ENCODE results near the gene SNX21.
A peak's percentile ranks its signal among the peaks of the same experiment; 100 is the strongest.
"Not testable (repeated sequence)": the region's sequence is repeated elsewhere in the genome, so short reads cannot be mapped to it uniquely, and the experiment has no call there.

SNX21 gene

GRCh38 chr20:45833030-45833882, at the start of gene SNX21:
Gene SNX21, plus strand, starts transcription at chr20:45833799. Its CDS starts 121 bp downstream, at chr20:45833920.
- ChIA-PET CTCF (interaction anchor here (1.4 to 1.9 kb wide), 3 partner anchors 9 to 21 kb away, joined by 3 to 7 read pairs (median 4); no protein-coding TSS in a partner anchor), POLR2A (interaction anchor here (0.5 to 0.7 kb wide), 2 partner anchors 9 kb away, joined by 3 read pairs; no protein-coding TSS in a partner anchor)
- TF ChIP-seq, protein P1, sequence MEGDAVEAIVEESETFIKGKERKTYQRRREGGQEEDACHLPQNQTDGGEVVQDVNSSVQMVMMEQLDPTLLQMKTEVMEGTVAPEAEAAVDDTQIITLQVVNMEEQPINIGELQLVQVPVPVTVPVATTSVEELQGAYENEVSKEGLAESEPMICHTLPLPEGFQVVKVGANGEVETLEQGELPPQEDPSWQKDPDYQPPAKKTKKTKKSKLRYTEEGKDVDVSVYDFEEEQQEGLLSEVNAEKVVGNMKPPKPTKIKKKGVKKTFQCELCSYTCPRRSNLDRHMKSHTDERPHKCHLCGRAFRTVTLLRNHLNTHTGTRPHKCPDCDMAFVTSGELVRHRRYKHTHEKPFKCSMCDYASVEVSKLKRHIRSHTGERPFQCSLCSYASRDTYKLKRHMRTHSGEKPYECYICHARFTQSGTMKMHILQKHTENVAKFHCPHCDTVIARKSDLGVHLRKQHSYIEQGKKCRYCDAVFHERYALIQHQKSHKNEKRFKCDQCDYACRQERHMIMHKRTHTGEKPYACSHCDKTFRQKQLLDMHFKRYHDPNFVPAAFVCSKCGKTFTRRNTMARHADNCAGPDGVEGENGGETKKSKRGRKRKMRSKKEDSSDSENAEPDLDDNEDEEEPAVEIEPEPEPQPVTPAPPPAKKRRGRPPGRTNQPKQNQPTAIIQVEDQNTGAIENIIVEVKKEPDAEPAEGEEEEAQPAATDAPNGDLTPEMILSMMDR (IDR thresholded peaks at IDR 0.05; ENCODE audit: control extremely low read depth, extremely low read depth, low read depth, missing control alignments), result no peak
- DNase-seq (ENCODE audit: extremely low spot score), result peak; percentile 62

DNA sequence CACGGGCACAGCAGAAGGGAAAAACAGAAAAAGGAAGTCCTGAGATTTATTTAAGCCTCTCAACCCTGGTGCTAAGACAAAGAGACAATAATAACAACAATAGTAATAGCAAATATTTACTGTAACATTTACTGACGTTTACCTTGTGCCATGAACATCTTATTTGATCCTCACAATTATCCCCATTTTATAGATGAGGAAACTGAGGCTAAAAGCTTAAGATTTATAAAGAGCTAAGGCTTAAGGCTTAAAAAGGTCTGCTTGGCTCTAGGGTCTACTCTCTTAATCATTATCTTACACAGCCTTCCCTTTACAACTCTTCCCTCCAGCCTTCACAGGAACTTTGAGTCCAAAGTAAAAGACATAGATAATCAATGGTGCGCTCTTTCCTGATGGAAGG, 45.2 kb upstream of the SNX21 start:
- TF ChIP-seq, protein P1 (IDR thresholded peaks at IDR 0.05; ENCODE audit: control extremely low read depth, extremely low read depth, low read depth, missing control alignments), result no peak
- no peak for DNase-seq (ENCODE audit: extremely low spot score)
- ChIA-PET POLR2A (no interaction called here), CTCF (interaction anchor here (0.6 kb wide), 1 partner anchor 10 kb away, joined by 3 read pairs; no protein-coding TSS in a partner anchor)

- POLR2A ChIA-PET, result no interaction called here
Observed at GRCh38 chr20:45792317-45793118, 41.1 kb upstream of the SNX21 start.

GRCh38 chr20:45796337-45797065, 37.1 kb upstream of the SNX21 start:
- ChIA-PET CTCF (interaction anchor here (0.6 to 2.2 kb wide), 4 partner anchors 9 to 346 kb away, joined by 3 to 9 read pairs (median 3); partner anchors contain the start of gene ZSWIM1), POLR2A (interaction anchor here (1.0 kb wide), 1 partner anchor 16 kb away, joined by 3 read pairs; the partner anchor contains the start of gene UBE2C)
- TF ChIP-seq, protein P1 (IDR thresholded peaks at IDR 0.05; ENCODE audit: control extremely low read depth, extremely low read depth, low read depth, missing control alignments), result no peak
- DNase-seq (ENCODE audit: extremely low spot score), result no peak

More at GRCh38 chr20:45792317-45793118, 41.1 kb upstream of the SNX21 start:
- TF ChIP-seq, protein P1 (IDR thresholded peaks at IDR 0.05; ENCODE audit: control extremely low read depth, extremely low read depth, low read depth, missing control alignments), result no peak
- CTCF ChIA-PET, result interaction anchor here (0.7 to 3.4 kb wide), 3 partner anchors 15 to 66 kb away, joined by 3 to 26 read pairs (median 3); no protein-coding TSS in a partner anchor
- DNase-seq (ENCODE audit: extremely low spot score), result no peak

GRCh38 chr20:45797510-45797909, 36.1 kb upstream of the SNX21 start:
- DNase-seq (ENCODE audit: extremely low spot score); POLR2A ChIA-PET; CTCF ChIA-PET: not testable (repeated sequence)

- POLR2A ChIA-PET; DNase-seq (ENCODE audit: extremely low spot score): not testable (repeated sequence)
- CTCF ChIA-PET, result interaction anchor here (0.8 to 2.9 kb wide), 11 partner anchors 8 to 434 kb away, joined by 3 to 27 read pairs (median 9); no protein-coding TSS in a partner anchor
Observed at GRCh38 chr20:45797955-45798354, 35.6 kb upstream of the SNX21 start.
